Spinal cord (tissue), 10 donors: ENCODE measurements around the gene BRCA2. TPM values are rescaled to one million over a fixed set of nuclear protein-coding genes. Genes with fewer than 3 reads are reported as not detected.

Experiments used
- DNase-seq, 6 donors: peaks; one replicate each; pipeline versions ENCODE4 v3.0.0 to v3.0.0-alpha.2; 2013 to 2015; ENCODE audit warnings: low spot score in 6 of 6, low read depth in 4 of 6
- H3K27ac ChIP-seq: one replicate; pipeline ENCODE4 v1.5.1; 2013; ENCODE audit warnings: low read depth, low read length, control low read depth
- H3K27me3 ChIP-seq: one replicate; pipeline ENCODE4 v1.6.1; 2013; ENCODE audit warnings: low read length; ENCODE audit not compliant: control insufficient read depth, insufficient read depth
- H3K36me3 ChIP-seq: one replicate; pipeline ENCODE4 v1.6.1; 2013; ENCODE audit warnings: low read length; ENCODE audit not compliant: control insufficient read depth, insufficient read depth
- H3K4me1 ChIP-seq: one replicate; pipeline ENCODE4 v1.6.1; 2013; ENCODE audit warnings: low read length; ENCODE audit not compliant: control insufficient read depth, insufficient read depth
- H3K4me3 ChIP-seq: one replicate; pipeline ENCODE4 v1.5.1; 2013; ENCODE audit warnings: low read depth, low read length, control low read depth
- H3K9me3 ChIP-seq: one replicate; pipeline ENCODE4 v1.6.1; 2013; ENCODE audit warnings: low read length; ENCODE audit not compliant: control insufficient read depth, insufficient read depth
- WGBS: methylation state at CpG from one replicate; pipeline ENCODE4 v1.1.5; 2013; ENCODE audit warnings: missing lambda C conversion rate; ENCODE audit not compliant: insufficient coverage; 5-methylcytosine and 5-hydroxymethylcytosine counted together
- polyA plus RNA-seq, 2 donors: library from polyadenylated mRNA; unstranded; fragments of 120-200 nt; gene quantifications; one replicate each; pipeline ENCODE4 v1.2.1, GENCODE V29; 2013; ENCODE audit not compliant: insufficient read length in 2 of 2
- total RNA-seq, 2 donors: library from RNA; depleted of rRNA in 1 of 2; stranded (reverse); fragments of 120-200 nt in 1 of 2; fragments of >200 nt in 1 of 2; gene quantifications; one replicate each; pipeline versions ENCODE4 v1.2.3 to v1.2.4, GENCODE V29; 2013 to 2014
- donor health status: healthy.

BRCA2 gene
- total and polyA plus RNA-seq, 4 donors: 4.1 to 7.0 (median 4.7) TPM

- H3K36me3 ChIP-seq: no peaks in the 10 kb centered on the region
- peak in 1 of 6 donors; percentile 20 for DNase-seq
- H3K9me3 ChIP-seq: no peaks in the 10 kb centered on the region
- H3K27me3 ChIP-seq: no peaks in the 10 kb centered on the region
- peaks cover 8% of the 10 kb centered on the region for H3K4me1 ChIP-seq
- H3K27ac ChIP-seq: no peak overlapping the region
- WGBS: 83% methylated on average over 3 of the region's 9 CpGs
- no peak overlapping the region for H3K4me3 ChIP-seq
These were observed 93.1 kb downstream of the BRCA2 start for GRCh38 chr13:32408296-32409000.

- H3K4me3 ChIP-seq: no peak overlapping the region
- no peaks in the 10 kb centered on the region for H3K9me3 ChIP-seq
- no peak overlapping the region for H3K27ac ChIP-seq
- no CpG with 5 or more reads among the region's 6 CpGs for WGBS
- DNase-seq: peak in 2 of 6 donors; percentile 16 to 17
- H3K4me1 ChIP-seq: peaks cover 8% of the 10 kb centered on the region
- no peaks in the 10 kb centered on the region for H3K27me3 ChIP-seq
- no peaks in the 10 kb centered on the region for H3K36me3 ChIP-seq
These were observed 93.6 kb downstream of the BRCA2 start for GRCh38 chr13:32409001-32409313.

GRCh38 chr13:32409561-32410421 is 94.5 kb downstream of the BRCA2 start:
- 18% methylated on average over 26 of the region's 27 CpGs for WGBS
- Histone ChIP-seq H3K9me3 (no peaks in the 10 kb centered on the region), H3K27ac (no peak overlapping the region), H3K27me3 (no peaks in the 10 kb centered on the region), H3K4me3 (peak overlapping the region; percentile 22), H3K4me1 (peaks cover 8% of the 10 kb centered on the region), H3K36me3 (no peaks in the 10 kb centered on the region)
- DNase-seq: peak in 2 of 6 donors; percentile 57

- Histone ChIP-seq H3K27me3 (no peaks in the 10 kb centered on the region), H3K36me3 (no peaks in the 10 kb centered on the region), H3K9me3 (no peaks in the 10 kb centered on the region), H3K4me1 (peaks cover 8% of the 10 kb centered on the region), H3K27ac (no peak overlapping the region), H3K4me3 (no peak overlapping the region)
- WGBS: no CpG with 5 or more reads among the region's 3 CpGs
- no peak for DNase-seq
These were observed 98.0 kb downstream of the BRCA2 start for GRCh38 chr13:32413284-32413683.

- Histone ChIP-seq H3K27me3 (no peaks in the 10 kb centered on the region), H3K36me3 (no peaks in the 10 kb centered on the region), H3K9me3 (no peaks in the 10 kb centered on the region), H3K4me1 (peaks cover 5% of the 10 kb centered on the region), H3K27ac (no peak overlapping the region), H3K4me3 (no peak overlapping the region)
- WGBS: 88% methylated on average over 1 of the region's 2 CpGs
- no peak for DNase-seq
These were observed 99.3 kb downstream of the BRCA2 start for GRCh38 chr13:32414580-32414979.

- H3K36me3 ChIP-seq: peaks cover 3% of the 10 kb centered on the region
- H3K4me3 ChIP-seq: no peak overlapping the region
- H3K4me1 ChIP-seq: peaks cover 3% of the 10 kb centered on the region
- no peak for DNase-seq
- no peaks in the 10 kb centered on the region for H3K9me3 ChIP-seq
- H3K27me3 ChIP-seq: no peaks in the 10 kb centered on the region
- no peak overlapping the region for H3K27ac ChIP-seq
These were observed 99.7 kb downstream of the BRCA2 start for GRCh38 chr13:32415019-32415418.

GRCh38 chr13:32417995-32418394 is 102.7 kb downstream of the BRCA2 start:
- H3K4me1 ChIP-seq: no peaks in the 10 kb centered on the region
- no peak overlapping the region for H3K4me3 ChIP-seq
- DNase-seq: no peak
- no peaks in the 10 kb centered on the region for H3K9me3 ChIP-seq
- no CpG with 5 or more reads among the region's 1 CpG for WGBS
- no peaks in the 10 kb centered on the region for H3K27me3 ChIP-seq
- H3K36me3 ChIP-seq: peaks cover 3% of the 10 kb centered on the region
- no peak overlapping the region for H3K27ac ChIP-seq

GRCh38 chr13:32419862-32420261 is 104.6 kb downstream of the BRCA2 start:
- DNase-seq: no peak
- H3K27ac ChIP-seq: no peak overlapping the region
- no peak overlapping the region for H3K4me3 ChIP-seq
- H3K27me3 ChIP-seq: no peaks in the 10 kb centered on the region
- peaks cover 6% of the 10 kb centered on the region for H3K36me3 ChIP-seq
- no peaks in the 10 kb centered on the region for H3K9me3 ChIP-seq
- WGBS: 100% methylated on average over 1 of the region's 2 CpGs
- H3K4me1 ChIP-seq: no peaks in the 10 kb centered on the region

GRCh38 chr13:32423592-32423991 is 108.3 kb downstream of the BRCA2 start:
- WGBS: 100% methylated on average over 2 of the region's 3 CpGs
- no peak for DNase-seq
- H3K27me3 ChIP-seq: no peaks in the 10 kb centered on the region
- no peaks in the 10 kb centered on the region for H3K9me3 ChIP-seq
- H3K36me3 ChIP-seq: peaks cover 6% of the 10 kb centered on the region
- H3K27ac ChIP-seq: no peak overlapping the region
- H3K4me1 ChIP-seq: peaks cover 16% of the 10 kb centered on the region
- H3K4me3 ChIP-seq: no peak overlapping the region

- no peaks in the 10 kb centered on the region for H3K9me3 ChIP-seq
- H3K27me3 ChIP-seq: no peaks in the 10 kb centered on the region
- H3K27ac ChIP-seq: no peak overlapping the region
- H3K36me3 ChIP-seq: peaks cover 3% of the 10 kb centered on the region
- no peak for DNase-seq
- H3K4me1 ChIP-seq: peaks cover 16% of the 10 kb centered on the region
- WGBS: 96% methylated on average over 4 of the region's 7 CpGs
- H3K4me3 ChIP-seq: no peak overlapping the region
These were observed 109.8 kb downstream of the BRCA2 start for GRCh38 chr13:32425158-32425557.
